Kasumi-1 (cell line): ENCODE data around the gene TOB1.
"Not testable (repeated sequence)": the region's sequence is repeated elsewhere in the genome, so short reads cannot be mapped to it uniquely, and the experiment has no call there.

Experiments used
- DNase-seq, 2 experiments: peaks; one replicate each; lab custom pipeline; 2025; lab: John Stamatoyannopoulos, UW

TOB1 gene

GRCh38 chr17:50898369-50899004 is 32.3 kb upstream of the TOB1 start:
- DNase-seq: no peak

- DNase-seq: not testable (repeated sequence)
Measured at GRCh38 chr17:50894513-50894912, 28.4 kb upstream of the TOB1 start.

- no peak for DNase-seq
Measured at GRCh38 chr17:50893183-50893993, 27.2 kb upstream of the TOB1 start.

GRCh38 chr17:50892101-50892776 is 26.1 kb upstream of the TOB1 start:
- no peak for DNase-seq

GRCh38 chr17:50891577-50891989 is 25.4 kb upstream of the TOB1 start:
- no peak for DNase-seq

GRCh38 chr17:50890675-50891516 is 24.7 kb upstream of the TOB1 start:
- no peak for DNase-seq

- DNase-seq: no peak
Measured at GRCh38 chr17:50889528-50890118, 23.5 kb upstream of the TOB1 start.

- no peak for DNase-seq
Measured at GRCh38 chr17:50887705-50888245, 21.6 kb upstream of the TOB1 start.

- no peak for DNase-seq
Measured at GRCh38 chr17:50884439-50885311, 18.5 kb upstream of the TOB1 start.

GRCh38 chr17:50883850-50884438 is 17.8 kb upstream of the TOB1 start:
- DNase-seq: peak; percentile 98 to 99

- DNase-seq: no peak
Measured at GRCh38 chr17:50882851-50883250, 16.7 kb upstream of the TOB1 start.

GRCh38 chr17:50881182-50881581 is 15.0 kb upstream of the TOB1 start:
- DNase-seq: no peak

- no peak for DNase-seq
Measured at GRCh38 chr17:50879086-50879485, 12.9 kb upstream of the TOB1 start.

GRCh38 chr17:50877838-50878237 is 11.7 kb upstream of the TOB1 start:
- DNase-seq: no peak

- DNase-seq: not testable (repeated sequence)
Measured at GRCh38 chr17:50877042-50877441, 10.9 kb upstream of the TOB1 start.

- DNase-seq: no peak
Measured at GRCh38 chr17:50875074-50875473, 8.9 kb upstream of the TOB1 start.

GRCh38 chr17:50872710-50873424 is 6.7 kb upstream of the TOB1 start:
- peak; percentile 95 for DNase-seq

- no peak for DNase-seq
Measured at GRCh38 chr17:50871898-50872297, 5.7 kb upstream of the TOB1 start.

GRCh38 chr17:50871364-50871763 is 5.2 kb upstream of the TOB1 start:
- peak; percentile 65 to 71 for DNase-seq
